Natural killer cell treated with Interleukin-12 subunit alpha and Interleukin-12 subunit beta and Interleukin-15 and Interleukin-18, amount 100 ng/mL, for 72 hours (primary cell): ENCODE measurements around the gene RBFOX2. TPM values are rescaled to one million over a fixed set of nuclear protein-coding genes. Genes with fewer than 3 reads are reported as not detected.
"Not testable (repeated sequence)": the region's sequence is repeated elsewhere in the genome, so short reads cannot be mapped to it uniquely, and the experiment has no call there.

Experiments
- ATAC-seq, 2 donors: fragments of 150-1000 bp; cut with Tn5 transposase in 1 of 2; sonication (Bioruptor Pico), chemical (Tn5 transposase) in 1 of 2; 2 replicates each; pipeline ENCODE4 v1.10.0; 2021
- DNase-seq: peaks from one replicate; pipeline ENCODE4 v3.0.0; 2022; ENCODE audit warnings: low spot score
- H3K27ac Mint-ChIP-seq, 2 donors: 1 replicate in 1 of 2; 2 replicates in 1 of 2; pipeline ENCODE4 v1.8.0; 2022; ENCODE audit warnings: mixed read lengths in 2 of 2, mild to moderate bottlenecking in 1 of 2, moderate library complexity in 1 of 2
- H3K27me3 Mint-ChIP-seq, 2 donors: 1 replicate in 1 of 2; 2 replicates in 1 of 2; pipeline ENCODE4 v1.8.0; 2022; ENCODE audit warnings: mixed read lengths in 2 of 2
- H3K36me3 Mint-ChIP-seq: one replicate; pipeline ENCODE4 v1.8.0; 2022; ENCODE audit warnings: mixed read lengths
- H3K4me1 Mint-ChIP-seq, 2 donors: 1 replicate in 1 of 2; 2 replicates in 1 of 2; pipeline ENCODE4 v1.8.0; 2022; ENCODE audit warnings: low read depth in 2 of 2, mixed read lengths in 2 of 2, mild to moderate bottlenecking in 1 of 2
- H3K4me3 Mint-ChIP-seq: one replicate; pipeline ENCODE4 v1.8.0; 2022; ENCODE audit warnings: mixed read lengths
- H3K9me3 Mint-ChIP-seq: 2 replicates; pipeline ENCODE4 v1.8.0; 2022; ENCODE audit warnings: mixed read lengths
- total RNA-seq, 2 donors: library from RNA; stranded (reverse); gene quantifications; one replicate each; pipeline ENCODE4 v1.2.3, GENCODE V29; 2022

Gene RBFOX2
- 1 to 10 TPM in 1 of 2 donors, under 1 TPM in 1; 0.71 to 1.8 TPM for total RNA-seq

GRCh38 chr22:36028646-36029405 is at the start of gene RBFOX2:
Gene RBFOX2, minus strand, starts transcription at chr22:36028824. Its CDS starts 399 bp downstream, at chr22:36028425.
- DNase-seq, result peak; percentile 79
- H3K9me3 Mint-ChIP-seq, result no peaks in the 10 kb centered on the region
- peak; percentile 87 to 91 for ATAC-seq
- H3K4me1 Mint-ChIP-seq, result peaks cover 13 to 18% of the 10 kb centered on the region in 2 donors
- no peak within 1 kb of the TSS for H3K27ac Mint-ChIP-seq
- H3K36me3 Mint-ChIP-seq, result no peaks in the 10 kb centered on the region
- H3K27me3 Mint-ChIP-seq, result peaks cover 37 to 53% of the 10 kb centered on the region in 2 donors
- H3K4me3 Mint-ChIP-seq, result peak within 1 kb of the TSS; percentile 82

GRCh38 chr22:36077271-36077670 is 48.6 kb upstream of the RBFOX2 start:
- Mint-ChIP-seq H3K4me1 (peaks cover 0 to 3% of the 10 kb centered on the region in 2 donors), H3K27me3 (peaks cover 6 to 9% of the 10 kb centered on the region in 2 donors), H3K27ac (no peak overlapping the region), H3K36me3 (no peaks in the 10 kb centered on the region), H3K4me3 (no peak overlapping the region), H3K9me3 (no peaks in the 10 kb centered on the region)
- ATAC-seq, result no peak
- no peak for DNase-seq

DNA sequence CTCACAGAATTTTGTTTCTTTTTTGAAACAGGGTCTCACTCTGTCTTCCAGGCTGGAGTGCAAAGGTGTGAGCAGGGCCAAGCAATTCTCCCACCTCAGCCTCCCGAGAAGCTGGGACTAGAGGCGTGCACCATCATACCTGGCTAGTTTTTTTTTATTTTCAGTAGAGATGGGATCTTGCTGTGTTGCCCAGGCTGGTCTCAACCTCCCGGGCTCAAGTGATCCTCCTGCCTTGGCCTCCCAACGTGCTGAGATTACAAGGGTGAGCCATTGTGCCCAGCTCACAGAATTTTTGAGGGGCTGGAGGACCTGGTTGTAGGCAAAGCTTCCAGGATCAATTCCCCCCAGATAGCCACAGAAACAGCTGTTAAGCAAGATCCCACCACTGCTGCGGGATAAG is 47.1 kb upstream of the RBFOX2 start:
- DNase-seq (no peak), ATAC-seq (no peak)
- no peaks in the 10 kb centered on the region for H3K36me3 Mint-ChIP-seq
- H3K27ac Mint-ChIP-seq, result no peak overlapping the region
- H3K4me3 Mint-ChIP-seq, result no peak overlapping the region
- no peaks in the 10 kb centered on the region for H3K9me3 Mint-ChIP-seq
- peaks cover 0 to 3% of the 10 kb centered on the region in 2 donors for H3K4me1 Mint-ChIP-seq
- H3K27me3 Mint-ChIP-seq, result peaks cover 6 to 9% of the 10 kb centered on the region in 2 donors

DNA sequence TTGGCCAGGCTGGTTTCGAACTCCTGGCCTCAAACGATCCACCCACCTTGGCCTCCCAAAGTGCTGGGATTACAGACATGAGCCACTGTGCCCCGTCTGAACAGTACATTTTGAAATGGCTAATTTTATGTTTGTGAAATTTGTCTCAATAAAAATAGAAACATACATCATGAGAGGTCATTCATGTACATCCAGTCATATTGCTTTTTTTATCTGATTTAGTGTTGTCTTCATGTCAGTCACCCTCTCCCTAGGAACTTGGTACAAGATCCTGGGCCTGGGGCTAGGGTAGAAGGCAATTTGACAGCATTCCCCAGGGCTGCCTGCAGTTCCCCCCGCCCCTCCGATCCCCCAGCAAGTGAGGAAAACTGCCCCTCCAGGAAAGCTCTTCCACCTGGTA is 46.6 kb upstream of the RBFOX2 start:
- ATAC-seq (no peak), DNase-seq (no peak)
- Mint-ChIP-seq H3K4me1 (peaks cover 0 to 3% of the 10 kb centered on the region in 2 donors), H3K4me3 (no peak overlapping the region), H3K9me3 (no peaks in the 10 kb centered on the region), H3K36me3 (no peaks in the 10 kb centered on the region), H3K27me3 (peaks cover 5 to 9% of the 10 kb centered on the region in 2 donors), H3K27ac (no peak overlapping the region)

GRCh38 chr22:36073476-36073875 is 44.9 kb upstream of the RBFOX2 start:
- peaks cover 0 to 10% of the 10 kb centered on the region in 2 donors for H3K27me3 Mint-ChIP-seq
- H3K27ac Mint-ChIP-seq, result no peak overlapping the region
- no peak overlapping the region for H3K4me3 Mint-ChIP-seq
- ATAC-seq (no peak), DNase-seq (no peak)
- no peaks in the 10 kb centered on the region for H3K9me3 Mint-ChIP-seq
- H3K36me3 Mint-ChIP-seq, result no peaks in the 10 kb centered on the region
- no peaks in the 10 kb centered on the region for H3K4me1 Mint-ChIP-seq

GRCh38 chr22:36070645-36071044 is 42.0 kb upstream of the RBFOX2 start:
- not testable (repeated sequence) for H3K36me3 Mint-ChIP-seq, H3K27ac Mint-ChIP-seq, H3K27me3 Mint-ChIP-seq, H3K4me3 Mint-ChIP-seq, H3K9me3 Mint-ChIP-seq, H3K4me1 Mint-ChIP-seq, DNase-seq, ATAC-seq

GRCh38 chr22:36069368-36069767 is 40.7 kb upstream of the RBFOX2 start:
- Mint-ChIP-seq H3K9me3 (no peaks in the 10 kb centered on the region), H3K36me3 (no peaks in the 10 kb centered on the region), H3K27me3 (peaks cover 0 to 4% of the 10 kb centered on the region in 2 donors), H3K4me1 (peaks cover 9% of the 10 kb centered on the region in 2 donors), H3K27ac (no peak overlapping the region), H3K4me3 (no peak overlapping the region)
- no peak for ATAC-seq
- no peak for DNase-seq

- no peak for DNase-seq
- Mint-ChIP-seq H3K27me3 (peaks cover 0 to 4% of the 10 kb centered on the region in 2 donors), H3K27ac (no peak overlapping the region), H3K4me3 (no peak overlapping the region), H3K9me3 (no peaks in the 10 kb centered on the region), H3K36me3 (no peaks in the 10 kb centered on the region), H3K4me1 (peaks cover 9% of the 10 kb centered on the region in 2 donors)
- ATAC-seq, result no peak
These were observed 40.2 kb upstream of the RBFOX2 start for GRCh38 chr22:36068776-36069344.

GRCh38 chr22:36067235-36067558 is 38.6 kb upstream of the RBFOX2 start:
- Mint-ChIP-seq H3K9me3 (no peaks in the 10 kb centered on the region), H3K27ac (no peak overlapping the region), H3K27me3 (peaks cover 0 to 4% of the 10 kb centered on the region in 2 donors), H3K36me3 (no peaks in the 10 kb centered on the region), H3K4me1 (peaks cover 9% of the 10 kb centered on the region in 2 donors), H3K4me3 (no peak overlapping the region)
- DNase-seq (no peak), ATAC-seq (no peak)

GRCh38 chr22:36065775-36066544 is 37.3 kb upstream of the RBFOX2 start:
- H3K27ac Mint-ChIP-seq, result peak overlapping the region; percentile 63 to 85
- peaks cover 0 to 4% of the 10 kb centered on the region in 2 donors for H3K27me3 Mint-ChIP-seq
- DNase-seq (peak; percentile 83), ATAC-seq (peak; percentile 82 to 91)
- no peaks in the 10 kb centered on the region for H3K36me3 Mint-ChIP-seq
- no peaks in the 10 kb centered on the region for H3K9me3 Mint-ChIP-seq
- peak overlapping the region; percentile 88 for H3K4me3 Mint-ChIP-seq
- peaks cover 9% of the 10 kb centered on the region in 2 donors for H3K4me1 Mint-ChIP-seq

GRCh38 chr22:36065462-36065774 is 36.8 kb upstream of the RBFOX2 start:
- Mint-ChIP-seq H3K27me3 (peaks cover 0 to 4% of the 10 kb centered on the region in 2 donors), H3K4me1 (peaks cover 9% of the 10 kb centered on the region in 2 donors), H3K4me3 (peak overlapping the region; percentile 88), H3K36me3 (no peaks in the 10 kb centered on the region), H3K27ac (peak overlapping the region; percentile 63 to 85), H3K9me3 (no peaks in the 10 kb centered on the region)
- DNase-seq (no peak), ATAC-seq (peak in 1 of 2 donors; percentile 15)

DNA sequence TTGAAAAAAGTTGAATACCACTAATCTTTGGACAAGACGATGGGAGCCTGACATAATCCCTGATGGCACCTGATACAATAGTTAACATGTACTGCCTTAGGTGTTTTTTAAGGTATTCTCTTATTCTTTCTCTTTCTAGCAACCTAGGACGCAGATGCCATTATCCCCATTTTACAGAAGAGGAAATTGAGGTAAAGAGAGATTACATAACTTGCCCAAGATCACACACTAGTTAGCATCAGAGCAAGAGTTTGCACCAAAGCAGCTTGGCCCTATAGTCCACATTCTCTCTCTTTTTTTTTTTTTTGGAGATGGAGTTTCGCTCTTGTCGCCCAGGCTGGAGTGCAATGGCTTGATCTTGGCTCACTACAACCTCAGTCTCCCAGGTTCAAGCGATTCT is 35.7 kb upstream of the RBFOX2 start:
- Mint-ChIP-seq H3K4me3 (no peak overlapping the region), H3K36me3 (no peaks in the 10 kb centered on the region), H3K27me3 (peaks cover 0 to 2% of the 10 kb centered on the region in 2 donors), H3K27ac (no peak overlapping the region), H3K4me1 (peaks cover 9% of the 10 kb centered on the region in 2 donors), H3K9me3 (no peaks in the 10 kb centered on the region)
- ATAC-seq, result no peak
- DNase-seq, result no peak

GRCh38 chr22:36056980-36057379 is 28.4 kb upstream of the RBFOX2 start:
- no peak for DNase-seq
- Mint-ChIP-seq H3K4me1 (peaks cover 5 to 8% of the 10 kb centered on the region in 2 donors), H3K36me3 (no peaks in the 10 kb centered on the region), H3K9me3 (no peaks in the 10 kb centered on the region), H3K27ac (no peak overlapping the region), H3K27me3 (peaks cover 22 to 24% of the 10 kb centered on the region in 2 donors), H3K4me3 (no peak overlapping the region)
- no peak for ATAC-seq
